H1 (cell line): ENCODE data around the gene POLDIP2.

Experiments used
- CEBPB ChIP-seq: IDR thresholded peaks from 2 replicates; pipeline ENCODE4 v1.6.1; 2012; ENCODE audit warnings: low read depth, low read length
- CTCF ChIP-seq, 3 experiments: IDR thresholded peaks; 1 replicate in 2 of 3; 2 replicates in 1 of 3; pipeline versions ENCODE4 v1.5.1 to v1.6.1; 2011; ENCODE audit warnings: low read length in 3 of 3, mild to moderate bottlenecking in 3 of 3, inconsistent platforms in 2 of 3, low read depth in 1 of 3, moderate library complexity in 1 of 3; ENCODE audit not compliant: insufficient read depth in 1 of 3; ENCODE audit errors: control extremely low read depth in 1 of 3
- EZH2 ChIP-seq: fragments of 200-600 bp; sonication (generic); IDR thresholded peaks from 2 replicates; pipeline ENCODE4 v1.7.1; 2012; ENCODE audit warnings: low read depth, mild to moderate bottlenecking, moderate library complexity, low read length, inconsistent platforms; ENCODE audit not compliant: severe bottlenecking
- NRF1 ChIP-seq: IDR thresholded peaks from 2 replicates; pipeline ENCODE4 v1.6.1; 2011; ENCODE audit warnings: mild to moderate bottlenecking, low read depth, low read length, improper control_type of control experiment
- POLR2A ChIP-seq, 2 experiments: IDR thresholded peaks; 1 replicate in 1 of 2; 2 replicates in 1 of 2; pipeline ENCODE4 v1.6.1; 2011; ENCODE audit warnings: low read depth in 2 of 2, low read length in 2 of 2, mild to moderate bottlenecking in 2 of 2; ENCODE audit errors: control extremely low read depth in 1 of 2
- RFX5 ChIP-seq: IDR thresholded peaks from 2 replicates; pipeline ENCODE4 v1.6.1; 2011; ENCODE audit warnings: low read depth, low read length, improper control_type of control experiment, borderline replicate concordance
- SP4 ChIP-seq: IDR thresholded peaks from 2 replicates; pipeline ENCODE4 v1.6.1; 2012; ENCODE audit warnings: low read length, inconsistent platforms
- ZNF274 ChIP-seq: IDR thresholded peaks from 2 replicates; pipeline ENCODE4 v1.7.0; 2012; ENCODE audit warnings: low read length, borderline replicate concordance; ENCODE audit errors: extremely low read depth

GRCh38 chr17:28364665-28365363, 7.5 kb upstream of the POLDIP2 start, which contains the start of gene SEBOX:
- no peak for TF ChIP-seq CTCF (IDR thresholded peaks at IDR 0.05; ENCODE audit: control extremely low read depth in 1 of 3, insufficient read depth in 1 of 3, low read depth in 1 of 3, low read length in 3 of 3)
- no peak for TF ChIP-seq POLR2A (IDR thresholded peaks at IDR 0.05; ENCODE audit: control extremely low read depth in 1 of 2, low read depth in 2 of 2, low read length in 2 of 2)
- TF ChIP-seq RFX5 = no peak
- no peak for TF ChIP-seq EZH2
- no peak for TF ChIP-seq SP4
- TF ChIP-seq CEBPB = no peak
- TF ChIP-seq ZNF274 = no peak
- no peak for TF ChIP-seq NRF1
